ENCODE measurements around the gene TMEM168.
"Not testable (repeated sequence)": the region's sequence is repeated elsewhere in the genome, so short reads cannot be mapped to it uniquely, and the experiment has no call there.

Gene TMEM168

GRCh38 chr7:112781110-112781509 is 9.1 kb downstream of the TMEM168 start:
- no peak for DNase-seq (ENCODE audit: low read depth in 2 of 2)

- DNase-seq (ENCODE audit: low read depth in 2 of 2) = no peak
Observed at GRCh38 chr7:112779667-112780066, 10.5 kb downstream of the TMEM168 start.

GRCh38 chr7:112777406-112777805 is 12.8 kb downstream of the TMEM168 start:
- DNase-seq (ENCODE audit: low read depth in 2 of 2) = no peak

- DNase-seq (ENCODE audit: low read depth in 2 of 2) = no peak
Observed at GRCh38 chr7:112771166-112771565, 19.0 kb downstream of the TMEM168 start.

GRCh38 chr7:112770051-112770450 is 20.1 kb downstream of the TMEM168 start:
- DNase-seq (ENCODE audit: low read depth in 2 of 2) = no peak

GRCh38 chr7:112765105-112765504 is 25.1 kb downstream of the TMEM168 start:
- no peak for DNase-seq (ENCODE audit: low read depth in 2 of 2)

GRCh38 chr7:112763996-112764395 is 26.2 kb downstream of the TMEM168 start:
- no peak for DNase-seq (ENCODE audit: low read depth in 2 of 2)

- DNase-seq (ENCODE audit: low read depth in 2 of 2) = no peak
Observed at GRCh38 chr7:112763298-112763697, 26.9 kb downstream of the TMEM168 start.

- DNase-seq (ENCODE audit: low read depth in 2 of 2) = no peak
Observed at GRCh38 chr7:112759905-112760304, 30.3 kb downstream of the TMEM168 start.

GRCh38 chr7:112757337-112757736 is 32.9 kb downstream of the TMEM168 start:
- no peak for DNase-seq (ENCODE audit: low read depth in 2 of 2)

GRCh38 chr7:112753298-112753697 is 36.9 kb downstream of the TMEM168 start:
- DNase-seq (ENCODE audit: low read depth in 2 of 2) = no peak

- DNase-seq (ENCODE audit: low read depth in 2 of 2) = no peak
Observed at GRCh38 chr7:112752576-112752975, 37.6 kb downstream of the TMEM168 start.

- no peak for DNase-seq (ENCODE audit: low read depth in 2 of 2)
Observed at GRCh38 chr7:112749775-112750174, 40.4 kb downstream of the TMEM168 start.

GRCh38 chr7:112748381-112748780 is 41.8 kb downstream of the TMEM168 start:
- no peak for DNase-seq (ENCODE audit: low read depth in 2 of 2)

- DNase-seq (ENCODE audit: low read depth in 2 of 2) = no peak
Observed at GRCh38 chr7:112745635-112746034, 44.6 kb downstream of the TMEM168 start.

- DNase-seq (ENCODE audit: low read depth in 2 of 2) = no peak
Observed at GRCh38 chr7:112744818-112745217, 45.4 kb downstream of the TMEM168 start.

- no peak for DNase-seq (ENCODE audit: low read depth in 2 of 2)
Observed at GRCh38 chr7:112743811-112744210, 46.4 kb downstream of the TMEM168 start.

- no peak for DNase-seq (ENCODE audit: low read depth in 2 of 2)
Observed at GRCh38 chr7:112740667-112741066, 49.5 kb downstream of the TMEM168 start.

GRCh38 chr7:112739436-112740180 is 50.6 kb downstream of the TMEM168 start:
- DNase-seq (ENCODE audit: low read depth in 2 of 2) = no peak

GRCh38 chr7:112735261-112735660 is 54.9 kb downstream of the TMEM168 start:
- no peak for DNase-seq (ENCODE audit: low read depth in 2 of 2)

GRCh38 chr7:112731324-112731723 is 58.9 kb downstream of the TMEM168 start:
- DNase-seq (ENCODE audit: low read depth in 2 of 2) = not testable (repeated sequence)

- DNase-seq (ENCODE audit: low read depth in 2 of 2) = no peak
Observed at GRCh38 chr7:112726076-112726475, 64.1 kb downstream of the TMEM168 start.

GRCh38 chr7:112723416-112723815 is 66.8 kb downstream of the TMEM168 start:
- DNase-seq (ENCODE audit: low read depth in 2 of 2) = no peak

GRCh38 chr7:112721366-112721765 is 68.8 kb downstream of the TMEM168 start:
- no peak for DNase-seq (ENCODE audit: low read depth in 2 of 2)

Measured in stimulated activated CD4-positive, alpha-beta T cell treated with anti-CD3 and anti-CD28 coated beads, Interleukin-1b, Interleukin-23, amount 100 ng/mL, for 4 hours (primary cell).